OCI-LY7 (cell line): ENCODE data around the gene IPO13.

Experiments used
- CTCF ChIP-seq: fragments of 200-600 bp; sonication (generic); conservative IDR thresholded peaks from 2 replicates; pipeline ENCODE4 v1.5.1; 2014; ENCODE audit warnings: mild to moderate bottlenecking, antibody characterized with exemption, low read length, moderate library complexity, mixed read lengths
- EZH2phosphoT487 ChIP-seq: fragments of 200-600 bp; sonication (generic); IDR thresholded peaks from 2 replicates; pipeline ENCODE4 v1.6.1; 2018; ENCODE audit warnings: low read depth, borderline replicate concordance, mild to moderate bottlenecking, mixed run types, antibody characterized with exemption, low read length, moderate library complexity, mixed read lengths

- TF ChIP-seq CTCF, result no peak
- no peak for TF ChIP-seq EZH2phosphoT487
Measured at GRCh38 chr1:43974443-43975248, 27.9 kb downstream of the IPO13 start, which contains the start of gene ATP6V0B.
